Stomach smooth muscle (tissue), 2 donors: ENCODE results near the gene FAM53A.

Source experiments
- H3K27ac ChIP-seq: one replicate; pipeline ENCODE4 v1.7.0; 2013; ENCODE audit warnings: mild to moderate bottlenecking, low read length, inconsistent platforms
- H3K27me3 ChIP-seq, 2 donors: one replicate each; pipeline ENCODE4 v1.7.0; 2013; ENCODE audit warnings: low read length in 2 of 2; ENCODE audit not compliant: insufficient read depth in 2 of 2, control insufficient read depth in 1 of 2
- H3K36me3 ChIP-seq, 2 donors: one replicate each; pipeline ENCODE4 v1.7.0; 2013; ENCODE audit warnings: low read length in 2 of 2; ENCODE audit not compliant: control insufficient read depth in 2 of 2, insufficient read depth in 2 of 2
- H3K4me1 ChIP-seq: one replicate; pipeline ENCODE4 v1.7.0; 2013; ENCODE audit warnings: low read length; ENCODE audit not compliant: control insufficient read depth, insufficient read depth
- H3K4me3 ChIP-seq, 2 donors: one replicate each; pipeline ENCODE4 v1.7.0; 2013; ENCODE audit warnings: low read length in 2 of 2
- H3K9ac ChIP-seq, 2 donors: one replicate each; pipeline ENCODE4 v1.7.0; 2013; ENCODE audit warnings: low read length in 2 of 2, mild to moderate bottlenecking in 1 of 2
- H3K9me3 ChIP-seq, 2 donors: one replicate each; pipeline ENCODE4 v1.7.0; 2013; ENCODE audit warnings: low read length in 2 of 2; ENCODE audit not compliant: control insufficient read depth in 2 of 2
- donor health status: healthy.
- donor health status: Pancreatic carcinoma.

Gene FAM53A

DNA sequence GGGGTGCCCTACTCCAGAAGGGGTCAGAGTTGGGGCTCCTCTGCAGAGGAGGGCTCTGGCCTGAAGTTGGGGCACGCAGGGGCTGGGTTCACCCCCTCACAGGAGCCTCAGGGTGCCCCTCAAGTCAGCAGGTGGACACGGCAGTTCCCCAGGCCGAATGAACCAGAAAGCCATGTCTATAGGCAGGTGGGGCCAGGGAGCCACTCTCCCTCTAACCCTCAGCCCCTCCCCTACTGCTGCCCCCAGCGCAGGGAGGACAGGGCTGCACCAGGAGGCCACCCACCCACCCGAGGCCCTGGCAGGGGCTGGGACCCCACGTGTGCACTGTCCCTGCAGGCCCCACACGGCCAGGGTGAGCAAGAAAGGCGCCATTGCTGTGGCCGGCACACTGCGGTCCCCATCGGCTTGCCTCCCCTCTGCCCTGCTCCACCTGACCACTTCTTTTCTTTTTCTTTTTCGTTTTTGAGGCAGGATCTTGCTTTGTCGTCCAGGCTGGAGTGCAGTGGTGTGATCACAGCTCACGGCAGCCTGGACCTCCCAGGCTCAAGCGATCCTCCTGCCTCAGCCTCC is 83.8 kb downstream of the FAM53A start:
- Histone ChIP-seq H3K9ac (no peak overlapping the region), H3K27me3 (peaks cover 7 to 8% of the 10 kb centered on the region in 2 donors)

DNA sequence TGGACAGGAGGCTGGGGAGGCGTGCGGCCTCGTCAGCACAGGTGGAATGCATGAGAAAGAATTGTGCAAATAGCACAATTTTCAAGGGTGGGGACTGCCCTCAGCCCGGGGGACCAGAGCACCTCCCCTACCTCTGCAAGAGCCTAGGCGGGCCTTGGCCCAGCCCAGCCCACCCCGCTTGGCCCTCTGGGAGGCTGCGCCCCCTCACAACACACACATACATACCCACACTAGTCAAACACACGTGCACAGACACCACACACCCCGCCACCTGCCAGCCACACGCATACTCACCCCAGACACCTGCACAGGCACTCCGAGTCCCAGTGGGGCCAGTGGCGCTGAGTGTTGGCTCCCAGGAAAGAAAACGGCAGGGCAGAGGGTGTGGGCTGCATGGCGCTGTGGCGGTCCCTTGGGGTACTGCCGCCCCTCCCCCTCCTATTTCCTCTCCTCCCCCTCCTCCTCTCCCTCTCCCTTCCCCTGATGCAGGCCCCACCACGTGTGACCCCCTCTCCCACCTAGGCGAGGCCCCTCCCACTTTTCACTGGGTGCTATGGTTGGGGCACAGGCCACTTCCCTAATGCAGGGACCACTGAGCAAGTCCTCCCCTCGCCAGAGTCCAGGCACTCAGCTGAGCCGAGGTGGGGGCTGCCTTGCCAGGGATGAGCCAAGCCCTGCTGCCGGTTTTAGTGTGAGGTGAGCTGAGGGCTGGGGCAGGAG is 84.5 kb downstream of the FAM53A start:
- H3K27me3 ChIP-seq: peaks cover 10 to 15% of the 10 kb centered on the region in 2 donors
- no peaks in the 10 kb centered on the region for H3K36me3 ChIP-seq
- no peak overlapping the region for H3K9ac ChIP-seq
- H3K9me3 ChIP-seq: no peaks in the 10 kb centered on the region
- H3K4me1 ChIP-seq: no peaks in the 10 kb centered on the region
- H3K27ac ChIP-seq: no peak overlapping the region
- no peak overlapping the region for H3K4me3 ChIP-seq

More for the DNA sequence above, 83.8 kb downstream of the FAM53A start:
- Histone ChIP-seq H3K36me3 (no peaks in the 10 kb centered on the region), H3K9me3 (no peaks in the 10 kb centered on the region), H3K27ac (no peak overlapping the region), H3K4me3 (no peak overlapping the region), H3K4me1 (no peaks in the 10 kb centered on the region)

DNA sequence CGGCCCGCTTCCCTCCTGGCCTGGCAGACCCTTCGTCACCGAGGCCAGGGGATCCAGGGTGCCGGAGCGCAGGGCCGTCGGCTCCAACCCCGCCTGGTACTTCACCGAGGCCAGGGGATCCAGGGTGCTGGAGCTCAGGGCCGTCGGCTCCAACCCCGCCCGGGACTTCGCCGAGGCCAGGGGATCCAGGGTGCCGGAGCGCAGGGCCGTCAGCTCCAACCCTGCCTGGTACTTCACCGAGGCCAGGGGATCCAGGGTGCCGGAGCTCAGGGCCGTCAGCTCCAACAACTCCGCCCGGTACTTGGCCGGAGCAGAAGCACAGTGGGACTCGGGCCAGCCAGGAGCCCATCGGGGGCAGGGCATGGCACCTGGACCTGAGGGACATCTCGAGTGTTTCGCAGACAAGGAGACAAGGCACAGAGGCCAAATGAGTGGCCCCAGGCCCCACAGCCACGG is 85.1 kb downstream of the FAM53A start:
- H3K36me3 ChIP-seq: no peaks in the 10 kb centered on the region
- no peak overlapping the region for H3K27ac ChIP-seq
- no peaks in the 10 kb centered on the region for H3K9me3 ChIP-seq
- no peak overlapping the region for H3K4me3 ChIP-seq
- H3K4me1 ChIP-seq: no peaks in the 10 kb centered on the region
- no peak overlapping the region for H3K9ac ChIP-seq
- H3K27me3 ChIP-seq: peaks cover 10 to 13% of the 10 kb centered on the region in 2 donors

DNA sequence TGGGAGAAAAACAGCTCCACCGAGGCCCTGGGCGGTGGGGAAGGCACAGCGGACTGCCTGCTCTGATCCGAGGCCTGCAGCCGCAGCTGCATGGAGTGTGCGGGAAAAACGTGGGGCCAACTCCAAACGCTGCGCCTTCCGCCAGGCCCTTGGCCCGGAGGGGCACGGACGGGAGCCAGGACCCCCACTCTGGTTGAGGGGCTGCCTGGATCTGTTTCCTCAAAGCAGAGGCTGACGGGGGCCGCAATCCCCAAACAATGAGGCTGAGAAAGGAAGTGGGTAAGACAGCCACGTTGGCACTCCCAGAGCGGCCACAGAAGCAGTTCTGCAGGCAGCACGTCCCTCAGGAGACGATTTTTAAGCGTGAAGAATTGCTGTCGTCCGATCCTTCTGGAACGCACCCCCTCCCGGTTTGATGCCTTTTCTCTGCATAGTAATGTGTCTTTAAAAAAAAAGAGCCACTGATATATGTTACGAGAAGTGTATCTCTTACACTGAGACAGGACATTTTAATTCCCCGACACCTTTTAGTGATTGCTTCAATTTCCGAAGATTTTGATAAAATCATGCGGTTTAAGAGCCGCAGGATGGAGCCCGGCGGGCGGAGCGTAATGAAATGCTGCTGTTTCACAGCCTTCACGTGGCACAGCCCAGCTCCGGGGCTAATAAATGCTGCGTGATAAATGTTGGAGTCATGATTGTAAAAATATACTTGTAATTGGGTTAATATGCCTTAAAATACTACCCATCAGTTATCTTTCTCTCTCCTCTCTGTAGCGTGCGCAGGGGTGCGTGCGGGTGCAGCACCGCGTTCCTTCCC is 85.7 kb downstream of the FAM53A start:
- Histone ChIP-seq H3K4me1 (no peaks in the 10 kb centered on the region), H3K36me3 (no peaks in the 10 kb centered on the region), H3K4me3 (no peak overlapping the region), H3K27me3 (peaks cover 10 to 13% of the 10 kb centered on the region in 2 donors), H3K9ac (no peak overlapping the region), H3K9me3 (no peaks in the 10 kb centered on the region), H3K27ac (no peak overlapping the region)

DNA sequence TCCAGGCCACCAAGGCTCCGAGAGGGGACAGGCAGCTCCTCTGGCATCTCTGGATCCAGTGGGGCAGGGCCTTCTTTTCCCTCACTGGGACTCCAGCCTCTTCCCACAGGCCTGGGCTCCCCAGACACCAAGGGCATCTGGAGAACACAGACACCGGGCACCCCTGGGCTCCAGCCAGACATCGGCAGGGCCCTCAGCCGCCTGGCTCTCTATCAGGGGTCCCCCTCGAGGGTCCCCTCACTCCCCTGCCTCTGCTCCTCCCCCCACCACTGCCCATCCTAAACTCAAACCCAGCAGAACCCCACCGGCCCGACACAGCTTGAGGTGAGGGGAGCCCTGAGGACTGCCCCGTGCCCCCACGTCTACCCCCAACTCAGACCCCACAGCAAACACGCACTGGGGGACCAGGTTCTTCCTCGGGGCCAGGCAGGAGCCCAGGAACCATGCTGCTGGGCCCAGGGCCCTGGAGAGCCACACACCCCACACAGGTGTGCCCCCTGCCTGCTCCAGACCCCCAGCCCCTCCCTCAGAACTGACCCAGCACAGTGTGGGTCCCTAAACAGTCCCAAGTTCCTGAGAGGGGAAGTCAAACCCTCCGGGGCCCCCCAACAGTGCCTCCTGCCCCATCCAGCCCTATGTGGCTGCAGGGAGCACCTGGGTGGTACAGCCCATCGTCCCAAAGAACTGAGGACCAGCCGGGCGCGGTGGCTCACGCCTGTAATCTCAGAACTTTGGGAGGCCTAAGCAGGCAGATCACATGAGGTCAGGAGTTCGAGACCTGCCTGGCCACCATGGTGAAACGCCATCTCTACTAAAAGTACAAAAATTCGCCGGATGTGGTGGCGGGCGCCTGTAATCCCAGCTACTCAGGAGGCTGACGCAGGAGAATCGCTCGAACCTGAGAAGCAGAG is 86.8 kb downstream of the FAM53A start:
- no peak overlapping the region for H3K9ac ChIP-seq
- no peaks in the 10 kb centered on the region for H3K36me3 ChIP-seq
- no peak overlapping the region for H3K27ac ChIP-seq
- no peaks in the 10 kb centered on the region for H3K9me3 ChIP-seq
- no peak overlapping the region for H3K4me3 ChIP-seq
- H3K27me3 ChIP-seq: peaks cover 5 to 13% of the 10 kb centered on the region in 2 donors
- no peaks in the 10 kb centered on the region for H3K4me1 ChIP-seq

DNA sequence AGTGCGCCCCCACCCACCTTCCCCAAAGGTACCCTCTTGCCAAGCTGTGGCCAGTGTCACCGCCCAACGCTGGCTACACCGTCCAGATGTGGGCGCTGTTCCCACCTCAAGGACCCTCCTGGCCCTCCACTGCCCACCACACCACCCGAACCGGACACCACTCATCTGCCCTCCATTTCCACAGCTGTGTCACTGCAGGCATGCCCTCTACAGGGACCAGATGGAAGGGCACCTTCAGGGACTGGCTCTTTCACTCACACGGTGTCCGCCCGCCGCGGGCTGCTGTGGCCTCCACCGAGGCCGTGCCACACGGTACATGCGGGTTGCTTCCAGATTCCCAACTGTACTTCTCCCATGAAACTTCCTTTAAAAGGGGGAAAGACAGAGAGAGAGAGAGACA is 87.7 kb downstream of the FAM53A start:
- H3K36me3 ChIP-seq: no peaks in the 10 kb centered on the region
- peaks cover 5 to 13% of the 10 kb centered on the region in 2 donors for H3K27me3 ChIP-seq
- H3K9me3 ChIP-seq: peaks cover 0 to 8% of the 10 kb centered on the region in 2 donors

DNA sequence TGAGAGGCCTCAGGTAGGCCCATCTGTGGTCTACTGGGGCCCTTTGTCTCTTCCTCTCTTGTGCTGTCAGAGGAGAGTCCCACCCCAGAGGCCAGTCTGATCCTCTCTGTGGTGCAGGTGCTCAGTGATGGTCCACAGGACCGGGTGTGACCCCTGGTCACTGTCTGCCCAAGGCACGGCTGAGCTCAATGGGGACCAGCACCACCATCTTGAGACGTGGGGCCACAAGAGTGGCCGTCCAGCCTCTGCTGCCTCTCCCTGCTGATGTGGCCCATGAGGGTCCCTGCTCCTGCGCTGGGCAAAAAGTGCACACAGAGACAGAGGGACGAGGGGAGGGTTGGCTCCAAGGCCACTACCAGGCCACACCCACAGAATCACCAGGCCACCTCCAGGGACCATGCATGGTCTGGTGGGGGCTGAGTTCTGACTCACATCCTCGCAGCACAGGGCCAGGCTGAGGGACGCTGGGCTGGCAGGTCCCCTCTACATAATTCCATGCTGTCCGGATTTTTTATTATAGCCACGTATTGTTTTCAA is 88.3 kb downstream of the FAM53A start:
- no peak overlapping the region for H3K4me3 ChIP-seq
- H3K9me3 ChIP-seq: peaks cover 0 to 12% of the 10 kb centered on the region in 2 donors
- no peaks in the 10 kb centered on the region for H3K36me3 ChIP-seq
- H3K27ac ChIP-seq: no peak overlapping the region
- H3K9ac ChIP-seq: no peak overlapping the region
- peaks cover 5 to 13% of the 10 kb centered on the region in 2 donors for H3K27me3 ChIP-seq
- H3K4me1 ChIP-seq: no peaks in the 10 kb centered on the region

More for the DNA sequence above, 87.7 kb downstream of the FAM53A start:
- Histone ChIP-seq H3K9ac (no peak overlapping the region), H3K4me3 (no peak overlapping the region), H3K4me1 (no peaks in the 10 kb centered on the region), H3K27ac (no peak overlapping the region)

DNA sequence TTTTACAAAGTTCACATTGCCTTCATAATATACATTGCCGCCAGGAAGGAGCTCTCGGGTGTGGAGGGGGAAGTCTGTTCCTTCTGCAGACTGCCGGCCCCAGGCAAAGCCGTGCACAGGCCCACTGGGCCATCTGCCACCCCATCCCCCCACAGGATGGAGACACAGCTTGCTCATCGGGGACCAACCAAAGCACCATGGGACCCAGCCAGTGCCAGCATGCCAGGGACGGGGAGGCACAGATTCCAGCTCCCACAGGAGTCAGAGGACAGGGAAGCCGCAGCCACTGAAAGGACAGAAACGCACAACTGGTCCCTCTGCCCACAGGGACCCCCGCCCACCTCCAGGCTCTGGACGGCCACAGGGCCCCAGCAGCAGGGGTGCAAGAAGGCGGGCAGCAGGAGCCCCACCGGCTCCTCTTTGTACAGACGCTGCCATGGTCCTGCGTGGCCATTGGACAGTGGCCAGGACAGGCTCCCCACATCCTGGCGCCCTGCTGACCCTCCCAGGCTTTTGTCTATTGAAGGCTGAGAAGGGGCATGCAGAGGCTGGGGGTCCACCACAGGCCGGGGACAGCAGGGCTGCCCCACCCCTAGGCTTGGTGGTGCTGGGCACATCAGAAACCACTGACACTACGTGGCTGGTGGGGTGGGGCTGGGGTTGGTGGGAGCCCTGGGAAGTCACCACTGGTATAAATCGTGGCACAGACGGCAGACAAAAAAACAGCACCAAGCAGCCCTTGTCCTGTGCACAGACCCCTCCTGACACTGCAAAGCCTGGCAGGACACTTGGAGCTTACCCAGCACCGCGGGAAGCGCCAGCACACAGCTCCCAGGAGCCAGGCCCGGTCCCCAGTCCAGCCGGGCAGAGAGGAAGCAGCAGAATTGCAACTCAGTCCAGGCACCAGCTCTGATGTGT is 89.0 kb downstream of the FAM53A start:
- H3K4me1 ChIP-seq: no peaks in the 10 kb centered on the region
- H3K9me3 ChIP-seq: peaks cover 3 to 15% of the 10 kb centered on the region in 2 donors
- no peak overlapping the region for H3K4me3 ChIP-seq
- no peaks in the 10 kb centered on the region for H3K36me3 ChIP-seq
- no peak overlapping the region for H3K27ac ChIP-seq
- no peak overlapping the region for H3K9ac ChIP-seq
- peaks cover 5 to 13% of the 10 kb centered on the region in 2 donors for H3K27me3 ChIP-seq

DNA sequence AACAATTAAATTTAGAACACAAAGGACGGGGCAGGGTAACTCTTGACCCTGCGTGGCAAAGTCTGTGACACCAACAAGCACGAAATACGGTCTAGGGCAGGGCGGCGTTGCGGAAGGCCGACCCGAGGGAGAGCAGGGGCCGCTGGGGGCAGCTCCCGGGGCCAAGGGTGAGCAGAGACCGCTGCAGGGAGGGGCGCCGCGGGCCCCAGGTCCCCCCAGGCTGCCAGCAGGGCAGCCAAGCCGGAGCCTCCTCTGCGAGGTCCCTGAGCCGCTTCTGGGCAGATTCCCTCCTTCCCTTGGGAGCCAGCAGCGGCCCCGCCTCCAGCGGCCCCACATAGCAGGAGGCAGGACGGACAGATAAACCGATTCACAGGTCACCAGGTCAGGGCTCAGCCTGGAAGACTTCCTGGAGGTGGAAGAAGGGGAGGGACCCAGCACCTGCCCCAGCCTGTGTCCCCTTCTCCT is 90.2 kb downstream of the FAM53A start:
- no peak overlapping the region for H3K9ac ChIP-seq
- H3K9me3 ChIP-seq: peaks cover 3 to 16% of the 10 kb centered on the region in 2 donors
- no peak overlapping the region for H3K4me3 ChIP-seq
- H3K4me1 ChIP-seq: no peaks in the 10 kb centered on the region
- no peak overlapping the region for H3K27ac ChIP-seq
- H3K36me3 ChIP-seq: no peaks in the 10 kb centered on the region
- H3K27me3 ChIP-seq: peaks cover 5 to 13% of the 10 kb centered on the region in 2 donors
